Measurements from ENCODE around the gene ARL4C. TPM values are rescaled to one million over a fixed set of nuclear protein-coding genes. Genes with fewer than 3 reads are reported as not detected.

The ARL4C gene
- total and polyA plus RNA-seq, 2 of the 8 experiments (the other 6 are each of a cell fraction or from before 2014, with no cell fraction given): 7.0 to 16.9 TPM

DNA sequence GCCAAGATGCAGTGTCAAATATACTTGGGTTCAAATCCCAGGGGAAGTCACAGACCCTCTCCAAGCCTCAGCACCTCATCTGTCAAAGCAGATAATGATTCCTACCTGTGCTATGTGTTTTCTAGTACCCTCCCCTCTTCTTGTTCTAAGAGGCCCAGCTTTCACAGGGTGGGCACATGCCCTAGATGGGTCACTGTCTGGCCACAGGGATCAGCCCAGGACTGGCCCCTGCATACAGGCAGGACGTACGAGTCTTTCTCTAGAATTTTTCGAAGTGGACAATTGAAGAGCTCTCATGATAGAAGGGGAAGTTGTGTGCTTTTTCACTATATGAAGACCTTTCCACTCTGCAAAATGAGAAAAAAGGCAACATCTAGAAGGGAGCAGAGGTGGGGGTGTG, 22.2 kb downstream of the ARL4C start (continued):
- TF ChIP-seq, protein P1, sequence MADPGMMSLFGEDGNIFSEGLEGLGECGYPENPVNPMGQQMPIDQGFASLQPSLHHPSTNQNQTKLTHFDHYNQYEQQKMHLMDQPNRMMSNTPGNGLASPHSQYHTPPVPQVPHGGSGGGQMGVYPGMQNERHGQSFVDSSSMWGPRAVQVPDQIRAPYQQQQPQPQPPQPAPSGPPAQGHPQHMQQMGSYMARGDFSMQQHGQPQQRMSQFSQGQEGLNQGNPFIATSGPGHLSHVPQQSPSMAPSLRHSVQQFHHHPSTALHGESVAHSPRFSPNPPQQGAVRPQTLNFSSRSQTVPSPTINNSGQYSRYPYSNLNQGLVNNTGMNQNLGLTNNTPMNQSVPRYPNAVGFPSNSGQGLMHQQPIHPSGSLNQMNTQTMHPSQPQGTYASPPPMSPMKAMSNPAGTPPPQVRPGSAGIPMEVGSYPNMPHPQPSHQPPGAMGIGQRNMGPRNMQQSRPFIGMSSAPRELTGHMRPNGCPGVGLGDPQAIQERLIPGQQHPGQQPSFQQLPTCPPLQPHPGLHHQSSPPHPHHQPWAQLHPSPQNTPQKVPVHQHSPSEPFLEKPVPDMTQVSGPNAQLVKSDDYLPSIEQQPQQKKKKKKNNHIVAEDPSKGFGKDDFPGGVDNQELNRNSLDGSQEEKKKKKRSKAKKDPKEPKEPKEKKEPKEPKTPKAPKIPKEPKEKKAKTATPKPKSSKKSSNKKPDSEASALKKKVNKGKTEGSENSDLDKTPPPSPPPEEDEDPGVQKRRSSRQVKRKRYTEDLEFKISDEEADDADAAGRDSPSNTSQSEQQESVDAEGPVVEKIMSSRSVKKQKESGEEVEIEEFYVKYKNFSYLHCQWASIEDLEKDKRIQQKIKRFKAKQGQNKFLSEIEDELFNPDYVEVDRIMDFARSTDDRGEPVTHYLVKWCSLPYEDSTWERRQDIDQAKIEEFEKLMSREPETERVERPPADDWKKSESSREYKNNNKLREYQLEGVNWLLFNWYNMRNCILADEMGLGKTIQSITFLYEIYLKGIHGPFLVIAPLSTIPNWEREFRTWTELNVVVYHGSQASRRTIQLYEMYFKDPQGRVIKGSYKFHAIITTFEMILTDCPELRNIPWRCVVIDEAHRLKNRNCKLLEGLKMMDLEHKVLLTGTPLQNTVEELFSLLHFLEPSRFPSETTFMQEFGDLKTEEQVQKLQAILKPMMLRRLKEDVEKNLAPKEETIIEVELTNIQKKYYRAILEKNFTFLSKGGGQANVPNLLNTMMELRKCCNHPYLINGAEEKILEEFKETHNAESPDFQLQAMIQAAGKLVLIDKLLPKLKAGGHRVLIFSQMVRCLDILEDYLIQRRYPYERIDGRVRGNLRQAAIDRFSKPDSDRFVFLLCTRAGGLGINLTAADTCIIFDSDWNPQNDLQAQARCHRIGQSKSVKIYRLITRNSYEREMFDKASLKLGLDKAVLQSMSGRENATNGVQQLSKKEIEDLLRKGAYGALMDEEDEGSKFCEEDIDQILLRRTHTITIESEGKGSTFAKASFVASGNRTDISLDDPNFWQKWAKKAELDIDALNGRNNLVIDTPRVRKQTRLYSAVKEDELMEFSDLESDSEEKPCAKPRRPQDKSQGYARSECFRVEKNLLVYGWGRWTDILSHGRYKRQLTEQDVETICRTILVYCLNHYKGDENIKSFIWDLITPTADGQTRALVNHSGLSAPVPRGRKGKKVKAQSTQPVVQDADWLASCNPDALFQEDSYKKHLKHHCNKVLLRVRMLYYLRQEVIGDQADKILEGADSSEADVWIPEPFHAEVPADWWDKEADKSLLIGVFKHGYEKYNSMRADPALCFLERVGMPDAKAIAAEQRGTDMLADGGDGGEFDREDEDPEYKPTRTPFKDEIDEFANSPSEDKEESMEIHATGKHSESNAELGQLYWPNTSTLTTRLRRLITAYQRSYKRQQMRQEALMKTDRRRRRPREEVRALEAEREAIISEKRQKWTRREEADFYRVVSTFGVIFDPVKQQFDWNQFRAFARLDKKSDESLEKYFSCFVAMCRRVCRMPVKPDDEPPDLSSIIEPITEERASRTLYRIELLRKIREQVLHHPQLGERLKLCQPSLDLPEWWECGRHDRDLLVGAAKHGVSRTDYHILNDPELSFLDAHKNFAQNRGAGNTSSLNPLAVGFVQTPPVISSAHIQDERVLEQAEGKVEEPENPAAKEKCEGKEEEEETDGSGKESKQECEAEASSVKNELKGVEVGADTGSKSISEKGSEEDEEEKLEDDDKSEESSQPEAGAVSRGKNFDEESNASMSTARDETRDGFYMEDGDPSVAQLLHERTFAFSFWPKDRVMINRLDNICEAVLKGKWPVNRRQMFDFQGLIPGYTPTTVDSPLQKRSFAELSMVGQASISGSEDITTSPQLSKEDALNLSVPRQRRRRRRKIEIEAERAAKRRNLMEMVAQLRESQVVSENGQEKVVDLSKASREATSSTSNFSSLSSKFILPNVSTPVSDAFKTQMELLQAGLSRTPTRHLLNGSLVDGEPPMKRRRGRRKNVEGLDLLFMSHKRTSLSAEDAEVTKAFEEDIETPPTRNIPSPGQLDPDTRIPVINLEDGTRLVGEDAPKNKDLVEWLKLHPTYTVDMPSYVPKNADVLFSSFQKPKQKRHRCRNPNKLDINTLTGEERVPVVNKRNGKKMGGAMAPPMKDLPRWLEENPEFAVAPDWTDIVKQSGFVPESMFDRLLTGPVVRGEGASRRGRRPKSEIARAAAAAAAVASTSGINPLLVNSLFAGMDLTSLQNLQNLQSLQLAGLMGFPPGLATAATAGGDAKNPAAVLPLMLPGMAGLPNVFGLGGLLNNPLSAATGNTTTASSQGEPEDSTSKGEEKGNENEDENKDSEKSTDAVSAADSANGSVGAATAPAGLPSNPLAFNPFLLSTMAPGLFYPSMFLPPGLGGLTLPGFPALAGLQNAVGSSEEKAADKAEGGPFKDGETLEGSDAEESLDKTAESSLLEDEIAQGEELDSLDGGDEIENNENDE (IDR thresholded peaks at IDR 0.05; ENCODE audit: insufficient replicate concordance, low read length): no peak
- TF ChIP-seq USF2 (IDR thresholded peaks at IDR 0.05; ENCODE audit: low read length) (no peak), JUND (IDR thresholded peaks at IDR 0.05; ENCODE audit: low read length) (no peak), SP1 (IDR thresholded peaks at IDR 0.05; ENCODE audit: low read depth, low read length) (no peak), BCL11A (IDR thresholded peaks at IDR 0.05; ENCODE audit: low read depth in 2 of 2, low read length in 2 of 2) (no peak), RNF2 (IDR thresholded peaks at IDR 0.05; ENCODE audit: borderline replicate concordance, low read depth, low read length, missing control alignments, poor library complexity, severe bottlenecking) (no peak), TCF12 (IDR thresholded peaks at IDR 0.05; ENCODE audit: low read depth, low read length) (no peak), MAFK (IDR thresholded peaks at IDR 0.05; ENCODE audit: low read depth, low read length) (no peak), SP4 (IDR thresholded peaks at IDR 0.05; ENCODE audit: low read length) (no peak), BACH1 (IDR thresholded peaks at IDR 0.05; ENCODE audit: low read length) (no peak), KDM4A (IDR thresholded peaks at IDR 0.05; ENCODE audit: low read depth, low read length, severe bottlenecking) (no peak)
